Stimulated activated CD4-positive, alpha-beta T cell treated with anti-CD3 and anti-CD28 coated beads, Interleukin-1b, Interleukin-23, amount 100 ng/mL, for 4 hours (primary cell): ENCODE measurements around the gene CDH11.

Source experiments
- DNase-seq, 2 donors: peaks; one replicate each; pipeline ENCODE4 v3.0.0-alpha.2; 2020; ENCODE audit warnings: low read depth in 2 of 2

CDH11 gene

DNA sequence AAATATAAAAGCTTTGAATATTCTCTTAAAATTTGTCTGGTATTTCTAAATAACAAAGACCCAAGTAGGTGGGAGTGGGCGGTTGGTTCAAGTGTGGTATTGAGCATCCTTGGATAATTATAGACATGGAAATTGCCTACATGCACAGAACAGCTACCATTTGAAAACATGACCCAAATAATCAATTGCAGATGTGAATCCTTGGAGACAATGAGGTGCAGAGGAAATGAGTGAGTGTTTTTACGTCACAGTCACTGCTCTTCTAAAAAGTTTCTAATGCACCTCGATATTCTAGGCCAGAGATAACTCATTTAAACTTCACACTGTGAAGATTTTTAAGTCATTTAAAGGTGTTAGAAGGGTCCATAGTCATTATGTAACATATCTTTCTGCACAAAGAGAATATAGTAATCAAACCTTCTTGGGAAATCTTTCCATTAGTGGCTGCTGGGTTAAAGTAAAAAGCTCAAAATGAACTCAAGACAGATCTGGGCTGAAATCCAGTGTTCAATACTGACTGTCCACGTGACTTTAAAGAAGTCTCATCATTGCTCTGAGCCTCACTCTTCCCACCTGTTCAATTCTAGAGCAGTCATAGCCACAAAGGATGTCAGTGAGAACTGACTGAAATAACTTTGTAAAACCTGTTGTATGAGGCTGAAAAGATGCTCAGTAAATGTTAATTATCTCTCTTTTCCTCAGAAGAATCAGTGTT, 144.5 kb downstream of the CDH11 start:
- no peak for DNase-seq

DNA sequence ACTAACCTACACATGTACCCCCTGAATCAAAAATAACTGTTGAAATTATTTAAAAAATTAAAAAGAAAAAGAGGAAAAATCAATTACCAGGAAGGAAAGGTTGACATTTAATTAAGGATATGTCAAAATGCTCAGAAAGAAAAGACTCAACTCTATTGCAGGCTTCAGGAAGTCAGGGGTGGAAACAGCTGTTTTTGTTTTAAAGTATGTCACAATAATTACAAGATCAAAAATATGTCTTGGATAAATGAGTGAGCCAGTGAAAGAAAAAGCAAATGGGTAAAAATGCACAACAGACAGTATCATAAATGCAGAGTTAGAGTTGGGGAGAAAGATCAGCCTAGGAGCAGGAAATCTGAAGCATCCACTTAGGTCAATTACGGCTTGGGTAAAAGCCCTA, 146.0 kb downstream of the CDH11 start:
- no peak for DNase-seq

DNA sequence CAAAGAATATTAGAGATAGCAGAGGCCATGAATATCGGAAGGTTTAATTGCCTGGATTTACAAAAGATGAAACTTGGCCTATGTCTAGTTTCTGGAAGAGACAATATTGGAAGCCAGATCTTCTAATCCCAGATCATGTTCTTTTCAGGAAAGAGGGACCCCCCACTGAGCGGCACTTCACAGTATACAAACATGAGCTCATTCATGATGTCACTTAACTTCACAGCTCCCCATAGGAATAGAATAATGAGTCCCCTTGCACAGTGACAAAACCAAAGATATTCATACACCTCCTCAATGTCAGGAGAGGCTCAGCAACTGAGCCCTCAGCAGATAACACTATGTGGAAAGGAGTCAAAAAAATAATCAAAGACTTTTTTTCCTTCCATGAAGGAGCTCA, 147.5 kb downstream of the CDH11 start:
- no peak for DNase-seq

DNA sequence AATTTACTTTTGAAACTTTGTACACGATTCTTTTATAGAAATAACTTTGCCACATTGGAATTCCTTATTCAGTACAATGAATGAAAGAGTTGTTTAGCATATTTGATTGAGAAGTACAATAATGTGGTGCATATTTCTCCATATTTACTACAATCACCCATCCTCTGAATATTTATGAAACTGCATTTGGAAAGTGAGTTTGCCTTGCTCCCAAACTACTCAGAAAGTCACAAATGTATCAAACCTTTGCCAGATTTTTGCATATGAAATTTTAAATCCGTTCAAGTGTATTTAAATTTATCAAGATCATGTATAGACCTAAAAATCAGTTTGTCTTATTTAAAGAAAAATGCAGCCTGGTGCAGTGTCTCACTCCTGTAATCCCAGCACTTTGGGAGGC, 148.7 kb downstream of the CDH11 start:
- no peak for DNase-seq

DNA sequence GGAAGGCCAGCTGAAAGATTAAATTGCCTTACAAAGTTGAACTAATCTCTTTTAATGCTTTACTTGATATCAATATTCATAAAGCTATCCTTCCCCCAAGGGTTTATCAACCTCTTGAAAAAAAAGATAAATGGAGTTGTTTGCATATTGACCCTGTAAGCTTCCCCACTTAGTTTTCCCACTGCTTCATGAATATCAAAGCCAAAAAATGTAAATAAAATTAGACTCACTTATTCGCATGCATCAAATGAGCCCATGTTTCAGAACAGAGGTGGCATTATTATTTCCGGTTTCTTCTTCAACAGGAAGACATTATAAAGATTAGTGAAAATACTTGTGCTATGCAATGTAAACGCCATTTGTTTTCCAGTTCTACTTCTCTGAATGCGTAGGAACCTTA, 150.7 kb downstream of the CDH11 start:
- DNase-seq, result no peak

DNA sequence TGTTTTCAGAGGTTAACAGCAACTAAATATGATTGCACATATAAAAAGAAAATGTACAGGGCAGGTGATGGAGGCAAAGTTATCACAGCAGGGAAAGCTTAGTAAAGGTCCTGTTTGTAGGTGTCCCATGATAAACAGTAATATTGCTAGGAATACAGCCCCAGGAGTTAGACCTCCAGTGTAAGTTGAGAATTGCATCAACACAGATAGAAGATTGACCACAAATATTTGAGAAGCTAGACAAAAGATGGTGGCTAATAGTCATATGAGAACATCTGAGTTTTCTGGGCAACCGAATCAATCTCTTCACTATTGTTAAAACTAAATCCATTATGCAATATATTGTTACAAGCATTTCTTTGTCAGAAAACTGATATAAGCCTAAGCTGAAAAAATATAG, 152.6 kb downstream of the CDH11 start:
- DNase-seq, result no peak

DNA sequence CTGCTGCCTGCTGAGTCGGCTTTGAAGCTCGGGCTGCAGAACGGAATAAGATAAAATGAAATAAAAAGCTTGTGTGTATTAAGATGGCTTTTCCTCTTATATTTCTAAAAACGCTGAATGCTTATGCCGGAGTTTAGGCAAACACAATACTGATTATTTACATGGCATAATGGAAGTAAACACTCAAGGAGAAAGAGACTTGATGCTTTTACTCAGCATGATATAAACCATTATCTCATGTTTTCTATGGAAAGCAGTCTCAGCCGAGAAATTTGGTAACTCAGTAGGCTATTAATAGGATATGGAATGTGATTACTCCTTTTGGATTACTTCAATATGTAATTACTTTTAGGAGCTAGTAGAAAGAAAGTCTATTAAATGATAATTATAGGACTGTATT, 153.3 kb downstream of the CDH11 start:
- no peak for DNase-seq

DNA sequence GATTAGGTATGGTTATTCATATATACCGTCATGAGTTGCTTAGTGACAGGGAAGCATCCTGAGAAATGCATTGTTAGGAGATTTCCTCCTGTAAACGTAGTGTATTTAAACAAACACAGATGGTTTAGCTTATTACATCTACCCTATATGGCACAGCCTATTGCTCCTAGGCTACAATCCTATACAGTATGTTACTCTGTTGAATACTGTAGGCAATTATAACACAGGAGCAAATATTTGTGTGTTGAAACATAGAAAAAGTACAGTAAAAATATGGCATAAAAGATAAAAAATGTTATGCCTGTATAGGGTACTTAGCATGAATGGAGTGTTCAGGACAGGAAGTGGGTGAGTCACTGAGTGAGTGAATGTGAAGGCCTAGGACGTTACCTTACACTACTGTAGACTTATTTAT, 157.7 kb downstream of the CDH11 start:
- no peak for DNase-seq

DNA sequence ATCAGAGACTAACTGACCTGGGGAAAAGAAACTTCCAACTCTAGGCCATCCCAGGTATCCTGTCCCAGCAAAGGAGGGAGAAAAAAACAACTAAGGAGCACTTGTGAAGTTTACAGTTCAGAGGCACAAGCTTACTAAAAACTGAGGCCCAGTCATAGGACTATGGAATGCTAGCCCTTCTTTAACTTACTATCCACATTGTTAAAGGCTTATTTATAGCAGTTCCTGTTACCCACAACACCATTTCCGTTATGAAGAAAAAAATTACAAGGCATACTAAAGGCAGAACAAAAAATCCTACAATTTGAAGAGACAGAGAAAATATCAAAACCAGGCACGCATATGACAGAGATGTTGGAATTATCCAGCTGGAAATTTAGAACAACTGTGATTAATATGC, 159.1 kb downstream of the CDH11 start:
- no peak for DNase-seq

DNA sequence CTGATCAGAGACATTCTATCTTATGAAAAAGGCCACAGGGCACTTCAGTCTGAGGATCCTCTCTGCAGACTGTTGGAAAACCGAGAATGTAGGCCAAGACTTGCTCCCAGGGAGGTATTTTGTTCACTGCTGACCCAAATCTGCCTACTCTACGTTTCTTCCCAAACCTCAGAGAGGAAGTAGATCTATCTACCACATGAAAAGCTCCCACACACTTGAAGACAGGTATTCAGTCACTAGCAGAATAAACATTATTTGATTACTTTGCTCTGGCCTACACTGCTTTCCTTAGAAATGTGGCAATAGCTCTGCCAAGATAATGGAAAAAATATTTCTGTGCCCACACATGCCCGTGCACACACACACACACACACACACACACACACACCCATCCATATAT, 164.6 kb downstream of the CDH11 start:
- DNase-seq, result no peak

DNA sequence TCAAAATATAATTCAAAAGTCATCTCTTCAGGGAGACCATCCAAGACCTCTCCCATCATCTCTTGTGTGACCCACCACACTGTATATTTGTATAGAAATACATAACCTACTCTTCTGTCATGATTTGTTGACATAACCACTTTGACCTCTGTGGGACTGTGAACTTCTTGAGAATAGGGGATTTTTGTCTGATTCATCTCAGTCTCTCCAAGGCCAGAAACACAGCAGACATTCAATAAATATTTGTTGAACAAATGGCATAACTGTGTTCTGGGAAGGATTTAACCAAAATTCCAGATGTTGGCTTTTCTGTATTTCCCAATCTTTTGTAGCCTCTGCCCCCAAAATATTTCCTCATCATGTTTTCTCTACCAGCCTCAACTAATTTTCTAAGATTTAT, 169.7 kb downstream of the CDH11 start:
- DNase-seq, result no peak

DNA sequence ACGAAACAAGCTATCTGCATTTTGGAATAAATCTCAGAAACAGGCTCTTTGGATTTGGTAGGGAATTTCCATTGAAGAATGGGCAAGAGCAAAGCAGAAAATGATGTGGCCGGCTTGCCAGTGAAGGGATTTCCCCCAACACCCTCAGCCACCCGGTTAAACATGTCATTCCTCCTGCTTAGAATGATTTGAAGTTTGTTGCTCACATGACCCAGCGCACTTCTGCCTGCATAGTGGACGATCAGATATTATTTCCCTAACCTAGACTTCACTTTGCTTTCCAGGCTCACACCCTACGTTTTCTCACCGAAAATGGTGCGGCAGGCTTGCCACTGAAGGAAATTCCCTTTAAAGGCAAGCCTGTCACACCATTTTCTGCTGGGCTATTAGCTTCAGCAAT, 170.7 kb downstream of the CDH11 start:
- no peak for DNase-seq

DNA sequence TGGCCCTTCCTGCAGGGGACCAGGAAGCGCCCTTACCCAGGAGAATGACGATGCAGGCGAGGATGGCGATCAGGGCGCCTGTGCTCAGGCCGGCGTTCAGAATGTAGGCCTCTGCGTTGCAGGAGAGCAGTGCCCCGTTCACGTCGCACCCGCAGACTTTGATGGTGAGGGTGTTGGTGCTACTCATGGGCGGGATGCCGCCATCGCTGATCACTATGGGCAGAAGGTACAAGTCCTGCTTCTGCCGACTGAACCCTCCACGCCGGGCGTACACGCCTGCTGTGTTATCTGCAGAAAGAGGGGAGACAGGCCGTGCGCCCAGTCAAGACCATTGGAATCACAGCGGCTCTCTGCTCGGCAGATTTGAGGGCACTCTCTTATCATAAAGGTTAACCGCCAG, 171.1 kb downstream of the CDH11 start:
- no peak for DNase-seq

DNA sequence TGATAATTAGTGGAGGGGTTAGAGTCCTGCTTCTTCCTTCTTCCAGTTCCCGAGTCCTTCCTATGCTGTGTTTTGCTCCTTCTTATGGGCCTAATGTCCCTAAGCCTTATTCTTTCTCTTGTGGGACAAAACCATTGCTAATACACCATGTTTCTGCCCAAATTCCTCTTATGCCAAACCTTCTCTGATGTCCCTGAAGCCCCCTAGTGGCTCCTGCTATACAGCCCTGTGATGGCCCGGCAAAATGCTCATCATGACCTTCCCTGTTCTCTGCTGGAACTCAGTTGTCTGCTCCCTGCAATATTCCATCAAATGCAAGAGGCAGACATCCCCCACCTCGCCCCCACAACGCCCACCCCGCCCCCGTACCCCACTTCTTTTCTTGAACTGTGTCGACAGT, 171.6 kb downstream of the CDH11 start:
- DNase-seq, result no peak

DNA sequence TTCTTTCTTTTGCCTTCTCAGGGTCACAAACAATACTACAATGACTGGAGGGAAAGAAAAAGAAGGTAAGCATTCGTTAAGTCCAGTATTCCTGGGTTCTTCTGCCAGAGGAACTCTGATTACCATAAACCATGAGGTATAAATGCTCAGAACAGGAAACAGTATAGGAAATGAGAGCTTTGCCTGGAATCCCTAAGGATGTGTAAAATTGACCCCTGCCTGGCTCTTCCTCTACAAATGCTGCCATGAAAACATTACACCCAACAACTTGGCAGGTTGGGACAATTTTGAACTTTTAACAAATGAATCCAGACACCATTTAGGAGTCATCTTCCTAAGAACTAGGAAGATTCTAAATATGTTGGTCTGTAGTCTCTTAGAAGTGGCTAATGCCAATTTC, 173.8 kb downstream of the CDH11 start:
- DNase-seq, result no peak

DNA sequence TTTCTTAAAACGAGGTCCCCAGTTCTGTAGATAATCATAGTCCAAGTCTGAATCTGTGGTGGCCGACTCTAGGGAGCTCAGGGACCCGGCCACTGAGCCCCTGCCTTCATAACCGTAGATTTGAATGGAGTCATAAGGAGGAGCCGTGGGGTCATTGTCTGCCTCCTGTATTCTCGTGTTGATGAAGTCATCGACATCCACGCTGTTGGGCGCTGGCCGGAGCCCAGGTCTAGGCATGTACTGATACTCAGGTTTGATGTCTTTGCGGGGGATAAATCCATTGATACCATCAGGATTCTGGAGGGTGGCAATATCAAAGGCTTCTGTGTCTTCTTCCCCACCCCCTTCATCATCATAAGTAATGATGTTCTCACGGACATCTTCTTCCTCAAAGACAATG, 174.2 kb downstream of the CDH11 start:
- DNase-seq, result no peak

DNA sequence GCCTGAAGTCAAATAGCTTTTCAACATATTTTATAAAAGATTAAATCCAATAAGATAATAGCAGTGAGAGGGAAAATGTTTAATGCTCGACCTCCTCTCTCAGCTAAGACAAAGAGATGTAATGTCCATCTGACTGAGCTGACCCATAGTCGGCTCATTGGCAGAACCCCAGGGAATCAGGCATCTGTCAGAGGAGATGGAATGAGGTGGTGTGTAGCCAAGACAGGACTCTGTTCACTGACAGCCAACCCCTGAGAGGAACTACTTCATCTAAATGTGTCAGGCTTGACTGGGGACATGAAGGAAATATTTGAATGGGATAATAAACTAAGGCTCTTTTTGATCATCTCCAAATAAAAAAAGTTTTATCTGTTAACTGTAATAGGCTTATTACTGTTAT, 188.0 kb downstream of the CDH11 start:
- no peak for DNase-seq

DNA sequence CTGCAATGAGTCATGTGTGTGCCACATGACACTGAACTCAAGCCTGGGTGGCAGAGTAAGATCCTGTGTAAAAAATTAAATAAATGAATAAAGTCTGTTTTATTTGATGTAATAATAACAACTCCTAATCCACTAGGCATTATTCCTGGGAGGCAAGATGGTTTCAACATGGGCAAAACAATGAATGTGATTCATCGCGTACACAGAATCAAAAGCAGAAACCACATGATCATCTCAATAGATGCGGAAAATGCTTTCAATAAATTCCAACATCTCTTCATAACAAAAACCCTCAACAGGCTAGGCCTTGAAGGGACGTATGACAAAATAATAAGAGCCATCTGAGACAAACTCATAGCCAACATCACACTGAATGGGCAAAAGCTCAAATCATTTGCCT, 195.4 kb downstream of the CDH11 start:
- no peak for DNase-seq

DNA sequence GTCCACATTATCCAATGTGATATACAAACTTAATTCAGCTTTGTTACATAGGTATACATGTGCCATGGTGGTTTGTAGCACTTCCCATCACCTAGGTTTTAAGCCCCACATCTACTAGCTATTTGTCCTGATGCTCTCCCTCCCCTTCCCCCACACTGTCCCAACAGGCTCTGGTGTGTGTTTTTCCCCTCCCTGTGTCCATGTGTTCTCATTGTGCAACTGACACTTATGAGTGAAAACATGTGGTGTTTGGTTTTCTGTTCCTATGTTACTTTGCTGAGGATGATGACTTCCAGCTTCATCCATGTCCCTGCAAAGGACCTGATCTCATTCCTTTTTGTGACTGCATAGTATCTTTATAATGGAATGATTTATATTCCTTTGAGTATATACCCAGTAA, 196.7 kb downstream of the CDH11 start:
- DNase-seq, result no peak

DNA sequence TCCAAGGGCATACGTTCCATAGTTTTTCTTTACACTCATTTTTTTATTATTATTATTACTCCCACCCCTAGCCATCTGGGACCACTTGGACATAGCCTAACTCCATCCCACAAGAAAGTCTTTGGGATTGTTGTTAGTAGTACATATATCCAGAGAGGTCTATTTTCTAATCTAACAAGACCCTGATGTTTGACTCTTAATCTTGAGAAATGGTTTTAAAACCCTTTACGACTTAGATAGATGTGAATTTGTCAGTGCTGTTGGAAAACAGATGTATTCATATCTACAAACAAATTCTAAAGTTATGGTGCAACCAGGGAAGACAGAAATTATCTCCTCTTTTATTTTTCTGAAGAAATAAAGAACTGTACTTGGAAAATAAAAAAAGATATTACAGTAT, 197.8 kb downstream of the CDH11 start:
- no peak for DNase-seq

DNA sequence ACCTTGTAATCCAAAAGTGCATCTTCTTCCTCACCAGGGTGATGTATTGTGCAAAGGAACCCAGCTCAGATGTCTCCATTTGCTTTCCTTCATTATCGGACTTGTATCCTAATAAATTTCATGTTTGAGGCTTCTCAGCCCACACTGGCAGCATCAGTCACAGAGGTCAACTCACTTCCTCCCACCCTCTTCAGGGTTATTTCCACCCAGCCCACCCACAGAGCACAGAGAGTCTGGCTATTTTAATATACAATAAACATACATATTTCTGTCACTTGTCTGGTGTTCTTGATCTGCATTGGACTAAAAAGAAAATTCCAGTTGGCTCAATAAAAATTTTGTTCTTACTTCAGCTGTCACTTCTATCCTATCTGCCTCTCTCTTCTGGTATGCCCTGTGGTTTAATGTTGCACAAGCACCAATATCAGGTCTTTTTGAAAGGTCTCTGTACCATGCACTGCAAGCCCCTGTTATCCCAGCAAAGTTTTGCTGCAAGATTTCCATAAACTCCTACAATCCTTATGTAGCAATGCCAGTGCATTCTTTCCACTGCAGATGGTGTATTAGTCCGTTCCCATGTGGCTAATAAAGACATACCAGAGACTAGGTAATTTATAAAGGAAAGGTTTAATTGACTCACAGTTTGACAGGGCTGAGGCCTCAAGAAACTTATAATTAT, 201.8 kb downstream of the CDH11 start:
- no peak for DNase-seq

DNA sequence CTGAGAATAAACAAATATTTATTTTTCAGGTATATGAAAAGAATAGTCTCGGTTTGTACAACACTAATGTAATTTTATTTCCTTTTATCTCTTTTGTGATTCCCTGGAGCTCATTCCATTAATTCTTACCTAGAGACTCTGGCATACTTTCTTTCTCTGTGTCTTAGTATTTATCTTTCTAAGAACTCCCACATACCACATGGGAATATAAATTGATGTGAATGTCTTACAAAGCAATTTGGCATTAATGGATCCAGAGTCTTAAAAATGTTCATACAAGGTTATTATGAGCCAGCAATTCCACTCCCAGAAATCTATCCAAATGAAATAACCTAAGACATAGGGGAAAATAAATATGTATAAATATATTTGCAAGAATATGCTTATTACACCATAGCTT, 202.7 kb downstream of the CDH11 start:
- DNase-seq, result no peak

DNA sequence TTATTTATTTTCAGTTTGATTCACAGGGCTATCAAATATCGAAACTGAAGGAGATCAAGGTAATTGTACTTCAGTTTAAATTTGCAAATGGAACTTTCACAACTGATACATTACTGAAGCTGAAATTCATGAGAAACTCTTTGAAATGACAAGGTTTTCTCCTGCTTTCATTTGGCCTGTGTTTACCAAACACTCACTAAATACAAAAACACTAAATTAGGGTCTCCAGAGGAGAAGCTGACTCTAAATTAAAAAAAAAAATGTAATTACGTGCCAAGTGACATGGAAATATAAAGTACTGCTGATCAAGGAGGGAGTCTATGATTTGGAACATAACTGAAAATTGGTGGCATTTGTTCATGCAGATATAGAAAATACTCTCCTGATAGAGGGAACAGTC, 205.8 kb downstream of the CDH11 start:
- DNase-seq, result no peak

DNA sequence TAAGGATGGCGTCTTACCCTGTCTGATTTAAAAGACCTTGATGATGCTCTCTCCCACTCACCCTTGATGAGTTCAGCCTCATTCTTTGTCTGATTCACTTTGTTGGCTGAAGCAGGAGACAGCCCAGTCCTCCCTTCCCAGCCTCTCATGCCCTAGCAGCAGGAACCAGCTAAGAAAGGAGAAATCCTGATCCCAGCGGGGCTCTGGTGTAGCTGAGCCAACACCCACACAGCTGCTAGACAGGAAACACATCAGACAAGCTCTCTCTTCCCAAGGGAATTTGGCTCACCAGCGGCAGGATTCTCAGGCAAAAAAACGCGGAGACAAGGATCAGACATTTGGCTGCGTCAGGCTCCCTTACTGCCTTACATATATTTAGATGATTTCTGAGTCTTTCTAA, 211.5 kb downstream of the CDH11 start:
- DNase-seq, result no peak
